GM21825 (cell line): Measurements from ENCODE around the gene CDH15.
"Not testable (repeated sequence)": the region's sequence is repeated elsewhere in the genome, so short reads cannot be mapped to it uniquely, and the experiment has no call there.

Experiments
- ATAC-seq: cut with Tn5 transposase; IDR thresholded peaks from one replicate; pipeline ENCODE4 v1.9.1; 2021; ENCODE audit warnings: mild to moderate bottlenecking, moderate library complexity; ENCODE audit not compliant: unreplicated experiment

CDH15 gene

DNA sequence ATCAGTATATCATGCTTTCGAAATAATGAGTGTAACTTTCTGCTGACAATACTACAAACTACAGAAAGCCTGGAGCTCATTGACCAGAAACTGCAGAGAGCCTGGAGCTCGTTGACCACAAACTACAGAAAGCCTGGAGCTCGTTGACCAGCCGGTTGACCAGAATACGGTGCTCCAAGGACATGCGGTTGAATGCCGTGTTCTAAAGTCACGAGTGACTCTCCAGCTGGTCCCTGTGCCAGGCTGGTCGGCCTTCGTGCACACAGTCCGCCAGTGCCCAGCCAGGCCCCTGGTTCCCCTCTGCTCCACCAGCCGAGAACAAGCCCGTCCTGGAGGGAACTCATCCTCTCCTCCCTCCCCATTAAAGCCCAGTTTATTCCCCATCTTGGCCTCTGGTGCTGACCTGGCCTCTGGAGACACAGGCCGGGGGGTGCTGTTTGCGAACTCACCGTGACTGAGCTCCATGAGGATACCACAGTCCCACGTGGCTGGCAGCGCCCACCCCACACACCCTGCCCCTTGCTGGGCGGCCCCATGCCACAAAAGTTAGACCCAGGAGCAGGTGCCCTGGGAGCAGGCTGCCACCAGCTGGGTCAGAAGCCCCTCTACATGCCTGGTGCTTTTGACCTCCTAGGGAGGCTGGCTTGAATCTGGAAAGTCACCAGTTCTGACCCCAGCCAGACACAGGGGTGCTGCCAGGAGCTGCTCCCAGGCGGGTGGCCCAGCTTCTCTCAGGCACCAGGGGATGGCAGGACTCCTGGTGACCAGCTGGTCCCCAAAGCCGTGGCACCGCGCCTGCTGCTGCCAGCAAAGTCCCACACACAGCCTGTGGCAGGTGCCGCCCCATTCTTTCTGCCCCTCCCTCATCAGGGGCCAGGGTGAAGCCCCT, 15.5 kb upstream of the CDH15 start:
- ATAC-seq = no peak

DNA sequence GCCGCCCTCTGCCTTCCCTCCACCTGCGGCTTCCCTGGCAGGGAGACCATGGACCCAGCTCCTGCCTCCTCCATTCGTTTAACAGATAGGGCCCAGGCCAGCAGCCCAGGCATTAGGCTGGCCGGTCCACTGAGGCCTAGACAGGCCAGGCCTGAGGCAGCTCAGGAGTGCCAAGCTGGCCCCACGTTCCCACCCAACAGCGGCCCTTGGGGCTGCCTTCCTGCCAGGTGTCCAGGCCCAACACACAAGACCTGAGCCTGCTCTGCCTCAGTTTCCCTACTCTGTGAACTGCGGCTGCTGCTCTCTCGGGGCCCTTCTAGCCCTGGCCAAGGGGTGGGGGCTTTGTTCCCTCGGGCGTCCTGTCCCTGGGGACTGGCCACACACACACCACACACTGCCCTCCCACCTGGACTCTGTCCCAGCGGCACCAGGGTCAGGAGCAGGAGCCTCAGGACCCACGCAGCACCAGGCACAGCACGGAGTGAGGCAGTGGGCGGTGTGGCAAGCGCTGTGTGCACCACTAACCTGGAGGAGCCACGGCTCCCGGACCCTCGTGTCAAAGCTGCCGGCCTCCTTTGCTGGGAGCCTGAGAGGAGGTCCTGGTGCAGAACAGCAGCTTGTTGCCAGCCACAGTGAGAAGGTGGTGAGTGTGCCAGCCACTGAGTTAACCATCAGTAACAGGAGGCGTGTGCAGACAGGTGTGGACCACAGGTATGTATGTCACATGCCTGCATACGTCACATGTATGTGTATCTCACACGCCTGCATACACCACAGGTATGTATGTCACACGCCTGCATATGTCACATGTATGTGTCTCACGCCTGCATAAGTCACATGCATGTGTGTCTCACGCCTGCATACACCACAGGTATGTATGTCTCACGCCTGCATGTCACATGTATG, 14.6 kb upstream of the CDH15 start:
- ATAC-seq = no peak

DNA sequence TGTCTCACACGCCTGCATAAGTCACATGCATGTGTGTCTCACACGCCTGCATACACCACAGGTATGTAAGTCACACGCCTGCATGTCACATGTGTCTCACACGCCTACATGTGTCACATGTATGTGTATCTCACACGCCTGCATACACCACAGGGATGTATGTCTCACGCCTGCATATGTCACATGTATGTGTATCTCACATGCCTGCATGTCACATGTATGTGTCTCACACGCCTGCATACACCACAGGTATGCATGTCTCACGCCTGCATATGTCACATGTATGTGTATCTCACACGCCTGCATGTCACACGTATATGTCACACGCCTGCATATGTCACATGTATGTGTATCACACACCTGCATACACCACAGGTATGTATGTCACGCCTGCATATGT, 13.8 kb upstream of the CDH15 start:
- ATAC-seq = no peak

DNA sequence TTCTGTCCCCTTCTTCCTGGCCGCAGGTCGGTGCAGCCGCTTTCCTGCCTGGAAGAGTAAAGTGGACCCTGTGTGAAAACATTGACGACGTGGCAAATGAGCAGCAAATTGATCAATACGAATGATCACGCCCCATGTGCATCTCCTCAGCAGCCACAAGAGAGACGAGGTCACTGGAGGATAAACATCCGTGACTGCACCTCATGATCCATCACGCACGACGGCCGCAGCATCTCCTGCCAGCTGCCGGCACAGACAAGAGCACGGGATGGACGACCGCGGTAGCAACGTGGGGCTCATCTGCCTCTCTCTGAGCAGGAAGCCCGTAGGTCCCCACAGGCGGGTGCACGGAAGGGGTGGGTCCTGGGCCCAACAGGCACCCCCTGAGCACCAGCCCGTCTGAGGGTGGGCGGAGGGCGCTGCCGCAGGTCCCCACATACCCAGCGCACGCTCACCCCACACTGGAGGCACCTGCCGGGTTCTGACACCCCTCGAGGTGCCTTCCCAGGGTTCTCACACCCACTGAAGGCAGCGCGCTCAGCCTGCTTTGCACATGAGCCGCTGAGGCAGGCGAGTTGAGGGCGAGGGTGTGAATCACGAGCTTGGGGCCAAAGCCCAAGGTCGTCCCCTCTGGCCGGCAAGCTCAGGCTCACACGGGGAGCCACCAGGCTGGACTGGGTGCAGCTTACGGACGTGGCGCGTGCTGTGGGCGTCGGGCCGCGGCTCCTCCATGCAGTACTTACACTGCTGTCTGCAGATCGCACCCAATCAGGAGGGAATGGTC, 12.3 kb upstream of the CDH15 start:
- no peak for ATAC-seq

DNA sequence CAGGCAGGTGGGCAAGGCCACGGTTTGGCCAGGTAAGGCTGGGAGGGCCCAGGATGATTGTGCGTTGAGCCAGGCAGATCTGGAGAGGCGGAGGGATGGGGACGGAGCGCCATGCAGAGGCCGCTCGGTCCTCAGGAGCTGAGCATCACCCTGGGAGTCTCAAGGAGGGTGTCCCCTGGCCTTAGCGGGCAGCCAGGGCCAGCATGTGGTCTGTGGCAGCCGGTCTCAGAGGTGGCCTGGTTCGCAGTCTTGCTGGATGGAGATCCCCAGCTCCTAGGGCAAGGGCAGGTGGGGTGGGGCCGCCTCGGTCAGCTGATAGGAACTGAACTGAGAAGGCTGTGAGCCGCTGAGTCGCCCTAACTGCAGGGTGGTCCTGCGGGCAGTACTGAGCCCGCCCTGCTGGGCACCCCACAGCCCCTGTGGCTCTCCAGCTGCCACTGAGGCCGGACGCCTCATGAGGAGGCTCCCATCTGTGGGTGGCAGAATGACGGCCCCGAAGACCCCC, 11.6 kb upstream of the CDH15 start:
- ATAC-seq = no peak

DNA sequence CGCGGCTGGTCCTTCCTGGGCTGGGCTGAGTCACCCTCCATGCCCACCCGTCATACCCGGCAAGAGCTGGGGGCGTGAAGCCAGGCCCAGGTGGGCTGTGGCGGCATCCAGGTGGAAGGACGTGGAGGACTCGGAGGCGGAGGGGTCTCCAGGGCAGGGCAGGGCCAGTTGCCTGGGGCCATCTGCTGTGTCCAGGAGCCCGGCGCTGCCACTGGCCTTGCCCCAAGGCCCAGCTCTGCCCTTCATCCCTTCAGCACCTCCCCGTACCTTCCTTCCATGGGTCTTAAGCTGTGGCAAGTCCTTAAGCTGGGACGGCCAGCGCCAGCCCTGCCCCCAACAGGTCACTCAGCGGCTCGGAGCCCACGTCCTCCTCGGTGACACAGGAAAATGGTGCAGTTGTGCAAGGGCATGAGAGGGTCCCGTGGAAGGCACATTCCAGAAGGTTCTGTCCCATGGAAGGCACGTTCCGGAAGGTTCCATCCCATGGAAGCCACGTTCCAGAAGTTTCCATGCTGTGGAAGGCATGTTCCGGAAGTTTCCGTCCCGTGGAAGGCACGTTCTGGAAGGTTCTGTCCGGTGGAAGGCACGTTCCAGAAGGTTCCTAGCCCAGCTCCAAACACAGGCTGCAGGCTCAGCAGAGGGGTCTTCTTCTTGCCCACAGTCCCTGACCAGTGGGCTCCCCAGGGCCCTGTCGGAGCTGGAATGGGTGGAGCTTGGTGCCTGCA, 10.4 kb upstream of the CDH15 start:
- ATAC-seq = no peak

DNA sequence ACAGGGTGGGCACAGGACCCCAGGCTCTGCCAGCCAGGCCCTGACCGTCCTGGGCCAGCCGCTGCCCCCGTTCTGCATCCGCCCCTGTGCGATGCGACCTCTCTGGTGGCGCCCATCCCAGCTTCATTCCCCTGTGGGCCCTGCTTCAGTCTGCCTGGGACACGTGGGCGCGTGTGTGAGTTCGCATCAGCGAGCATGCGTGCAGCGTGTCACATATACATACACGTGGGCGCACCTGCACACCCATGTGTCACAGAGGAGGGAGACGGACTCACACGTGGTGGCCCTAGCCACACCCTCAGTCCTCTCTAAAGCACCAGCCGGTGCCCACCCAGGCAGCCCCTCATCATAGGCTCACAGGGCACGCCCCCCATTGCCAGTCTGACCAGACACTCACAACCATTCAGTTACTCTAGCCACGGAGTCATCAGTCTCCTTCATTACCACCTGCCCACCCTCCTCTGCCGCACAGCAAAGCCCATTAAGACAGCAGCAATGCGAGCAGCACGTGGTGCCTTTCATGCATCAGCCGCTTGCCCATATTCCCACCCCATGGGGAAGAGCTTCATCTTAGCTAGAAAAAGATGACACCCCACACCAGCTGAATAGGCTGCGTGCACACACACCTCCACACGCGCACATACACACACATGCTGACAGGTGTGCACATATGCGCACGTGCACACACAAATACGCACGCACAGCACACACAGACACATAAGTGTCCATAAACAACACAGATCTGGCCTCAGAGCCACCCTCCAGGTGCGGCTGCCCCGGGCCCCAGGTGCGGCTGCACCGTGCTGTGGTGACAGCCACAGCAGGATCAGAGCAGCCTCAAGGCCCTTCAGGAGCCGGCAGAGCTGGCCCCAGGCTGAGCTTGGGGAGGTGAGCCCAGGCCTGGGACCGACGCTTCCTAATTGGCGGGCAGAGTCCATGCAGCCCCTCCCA, 9.5 kb upstream of the CDH15 start:
- ATAC-seq = no peak

DNA sequence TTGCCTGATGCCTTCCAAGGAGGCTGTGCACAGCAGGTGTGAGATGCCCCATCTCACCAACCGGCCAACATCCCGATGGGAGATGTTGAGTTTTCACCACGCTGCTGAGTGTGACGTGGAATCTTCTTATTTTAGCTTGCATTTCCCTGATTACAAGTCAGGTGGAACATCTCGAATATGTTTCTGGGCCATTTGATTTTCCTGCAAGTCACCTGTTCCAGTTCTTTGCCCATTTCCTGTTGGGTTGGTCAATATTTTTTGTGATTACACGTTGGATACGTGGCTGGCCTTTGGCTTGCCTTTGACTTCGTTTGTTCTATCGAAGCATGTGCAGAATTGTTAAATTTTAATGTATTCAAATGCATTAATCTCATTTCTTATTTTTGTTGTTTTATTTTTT, 8.3 kb upstream of the CDH15 start:
- ATAC-seq = no peak

DNA sequence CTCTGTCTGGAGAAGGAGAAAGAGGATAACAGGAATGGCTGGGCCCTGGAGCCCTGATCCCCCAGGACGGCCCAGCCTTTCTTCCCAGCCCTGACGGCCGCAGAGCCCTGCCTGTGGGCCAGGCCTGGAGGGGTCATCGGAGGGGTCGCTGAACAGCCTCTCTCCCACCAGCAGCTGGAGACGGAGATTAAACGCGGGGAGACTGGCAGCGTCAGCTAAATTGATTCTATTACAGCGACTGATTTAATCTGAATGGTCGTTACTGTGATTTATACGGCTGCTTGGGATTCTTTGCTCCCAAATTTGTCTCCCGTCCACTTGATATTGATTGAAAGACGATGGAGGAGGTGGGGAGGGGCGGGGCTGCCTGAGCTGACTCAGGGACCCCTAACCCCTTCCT, 7.1 kb upstream of the CDH15 start:
- no peak for ATAC-seq

DNA sequence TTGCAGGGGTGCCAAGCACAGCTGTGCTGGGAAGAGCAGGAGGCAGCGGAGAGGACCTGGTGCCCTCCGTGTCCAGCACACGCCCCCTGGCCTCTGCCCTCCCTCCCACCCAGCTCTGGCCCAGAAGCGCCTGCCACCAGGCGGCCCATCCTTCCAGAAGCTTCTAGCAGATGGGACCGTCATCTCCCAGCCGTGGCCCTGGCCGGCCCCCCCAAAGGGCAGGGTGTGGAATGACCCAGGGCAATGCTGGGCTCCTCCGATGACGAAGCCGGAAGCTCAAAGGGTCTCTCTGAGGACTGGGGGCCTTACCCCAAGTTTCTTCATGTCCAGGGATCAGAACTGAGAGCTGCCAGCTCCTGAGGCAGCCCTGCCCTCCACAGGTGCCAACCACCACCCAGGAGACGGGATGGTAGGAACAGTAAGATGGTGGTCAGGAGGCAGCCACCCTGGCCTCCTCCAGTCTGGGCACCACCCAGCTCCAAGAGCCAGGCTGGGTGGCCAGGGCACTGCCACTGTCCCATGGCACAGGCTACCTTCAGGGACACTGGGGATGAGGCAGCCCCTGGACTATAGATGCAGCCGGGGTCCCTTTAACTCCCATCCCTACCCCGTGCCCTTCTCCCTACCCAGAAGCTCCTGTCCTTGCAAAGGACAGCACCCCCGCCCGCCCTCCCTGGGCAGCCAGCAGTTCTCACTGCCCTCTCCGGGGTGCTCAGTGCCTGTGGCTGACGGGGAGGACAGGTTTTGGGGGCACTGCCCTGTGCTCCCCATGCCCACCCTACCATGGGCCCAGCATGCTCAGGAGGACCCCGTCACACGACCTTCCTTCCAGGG, 6.5 kb upstream of the CDH15 start:
- ATAC-seq = no peak

DNA sequence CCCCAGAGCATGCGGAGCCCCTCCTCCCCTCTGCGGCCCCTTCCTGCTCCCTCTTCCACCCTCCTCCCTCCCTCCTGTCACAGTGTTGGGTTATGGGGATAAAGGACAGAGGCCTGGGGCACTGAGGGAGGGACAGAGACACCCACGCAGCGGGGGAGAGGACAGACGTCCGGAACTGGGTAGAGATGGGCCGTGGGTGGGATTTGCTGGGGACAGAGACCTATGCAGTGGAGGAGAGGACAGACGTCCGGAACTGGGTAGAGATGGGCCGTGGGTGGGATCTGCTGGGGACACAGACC, 5.9 kb upstream of the CDH15 start:
- not testable (repeated sequence) for ATAC-seq

DNA sequence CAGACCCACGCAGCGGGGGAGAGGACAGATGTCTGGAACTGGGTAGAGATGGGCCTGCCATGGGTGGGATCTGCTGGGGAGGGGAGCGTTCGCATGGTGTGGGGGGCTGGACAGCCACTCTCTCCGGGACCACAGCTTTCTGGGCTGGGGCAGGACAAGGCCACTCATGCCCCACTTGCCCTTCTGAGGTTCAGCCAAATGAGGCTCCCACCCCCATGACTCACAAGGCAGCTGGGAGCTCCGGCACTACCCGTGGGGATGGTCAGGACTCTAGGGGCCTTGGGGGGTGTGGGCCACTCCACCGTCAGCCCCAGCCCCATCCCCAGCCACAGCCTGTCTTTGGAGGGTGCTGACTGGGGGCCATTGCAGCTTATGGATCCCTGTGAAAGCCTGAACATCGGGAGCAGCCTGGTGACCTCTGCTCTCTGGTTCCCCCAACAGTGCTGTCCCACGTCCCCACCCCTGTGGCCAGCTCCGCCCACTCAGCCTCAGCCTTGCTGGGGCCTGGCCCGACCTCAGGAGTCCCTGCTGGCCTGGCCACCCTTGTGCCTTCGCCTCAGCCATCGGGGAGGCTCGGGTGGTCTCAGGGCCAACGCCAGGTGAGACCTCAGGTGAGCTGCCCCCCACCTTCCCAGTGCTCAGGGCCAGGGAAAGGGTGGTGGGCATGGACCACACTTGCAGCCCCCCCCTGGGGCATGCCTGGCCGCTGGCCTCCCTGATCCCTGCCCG, 4.7 kb upstream of the CDH15 start:
- ATAC-seq = no peak

DNA sequence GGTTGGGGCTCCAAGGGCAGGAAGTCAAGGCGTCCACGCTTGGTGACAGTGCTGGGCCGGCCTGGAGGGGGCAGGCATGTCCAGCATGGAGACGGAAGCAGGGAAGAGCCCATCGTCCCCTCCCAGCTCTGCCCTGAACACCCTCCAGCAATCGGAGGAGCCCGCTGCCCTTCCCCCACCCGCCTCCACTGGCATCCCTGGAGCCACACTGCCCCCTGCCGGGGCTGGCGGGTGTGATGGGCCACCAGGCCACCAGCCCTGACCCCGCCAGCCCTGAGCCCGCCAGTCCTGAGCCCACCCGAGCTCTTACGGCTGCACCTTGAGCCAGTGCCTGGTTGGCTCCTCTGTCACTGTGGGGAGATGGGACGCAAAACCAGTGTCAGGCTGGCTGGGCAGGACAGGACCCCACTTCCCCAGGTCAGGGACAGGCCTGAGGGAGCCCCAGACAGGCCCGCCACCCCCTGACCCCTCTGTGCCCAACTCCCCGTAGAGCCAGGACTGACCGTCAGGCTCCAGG, 4.1 kb upstream of the CDH15 start:
- no peak for ATAC-seq

DNA sequence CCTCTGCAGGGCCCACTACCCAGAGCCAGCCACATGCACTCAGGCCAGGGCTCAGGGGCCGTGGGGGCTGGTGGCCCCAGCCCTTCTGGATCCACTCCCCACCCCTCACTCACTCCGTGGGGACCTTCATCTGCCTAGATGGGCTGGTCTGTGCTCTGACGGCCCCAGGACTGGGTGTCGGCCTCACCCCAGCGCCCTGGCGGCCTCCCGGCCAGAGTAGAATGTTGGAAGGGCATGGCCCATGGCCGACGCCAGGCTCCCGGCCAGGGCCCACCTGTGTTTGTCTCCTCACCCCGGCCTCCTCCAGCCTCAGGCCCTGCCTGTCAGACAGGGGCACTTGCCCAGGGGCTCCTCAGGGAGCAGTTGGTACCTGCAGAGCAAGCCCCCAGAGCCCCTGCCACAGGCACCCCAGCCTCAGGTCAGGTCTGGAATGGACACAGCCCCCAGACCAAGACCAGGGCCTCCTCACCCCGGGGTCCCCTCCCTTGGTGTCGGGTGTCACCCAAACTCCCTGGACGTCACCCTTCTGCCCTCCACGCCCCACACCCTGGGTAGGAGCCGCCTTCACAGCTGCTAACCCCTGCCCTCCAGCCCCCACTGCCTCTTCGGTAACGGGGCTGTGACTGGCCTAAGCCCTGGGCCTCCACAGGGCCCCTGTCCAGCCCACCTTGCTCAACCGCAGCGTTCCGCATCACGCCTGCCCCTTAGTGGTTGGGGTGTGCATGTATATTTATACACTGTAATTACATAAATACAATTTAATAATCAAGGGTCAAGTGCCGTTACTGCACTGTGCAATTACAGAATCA, 3.0 kb upstream of the CDH15 start:
- no peak for ATAC-seq

DNA sequence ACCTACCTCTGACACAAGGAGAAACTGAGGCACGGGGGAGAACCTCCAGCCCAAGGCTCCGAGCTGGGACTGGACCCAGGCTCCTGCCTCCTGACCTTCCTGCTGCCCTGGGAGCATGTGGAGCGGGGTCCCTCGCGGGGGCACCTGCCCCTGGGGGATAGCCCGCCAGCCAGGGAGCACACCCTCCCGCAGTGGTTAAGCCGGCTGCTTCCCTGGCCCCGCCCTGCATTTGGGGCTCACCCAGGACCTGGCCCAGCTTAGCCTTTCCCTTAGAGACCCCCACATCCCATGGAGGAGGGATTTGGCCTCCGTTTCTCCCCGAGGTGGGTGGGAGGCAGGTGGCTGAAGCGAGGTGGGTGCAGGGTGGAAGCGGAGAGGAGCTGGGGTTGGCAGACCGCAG, 1.8 kb upstream of the CDH15 start:
- no peak for ATAC-seq

DNA sequence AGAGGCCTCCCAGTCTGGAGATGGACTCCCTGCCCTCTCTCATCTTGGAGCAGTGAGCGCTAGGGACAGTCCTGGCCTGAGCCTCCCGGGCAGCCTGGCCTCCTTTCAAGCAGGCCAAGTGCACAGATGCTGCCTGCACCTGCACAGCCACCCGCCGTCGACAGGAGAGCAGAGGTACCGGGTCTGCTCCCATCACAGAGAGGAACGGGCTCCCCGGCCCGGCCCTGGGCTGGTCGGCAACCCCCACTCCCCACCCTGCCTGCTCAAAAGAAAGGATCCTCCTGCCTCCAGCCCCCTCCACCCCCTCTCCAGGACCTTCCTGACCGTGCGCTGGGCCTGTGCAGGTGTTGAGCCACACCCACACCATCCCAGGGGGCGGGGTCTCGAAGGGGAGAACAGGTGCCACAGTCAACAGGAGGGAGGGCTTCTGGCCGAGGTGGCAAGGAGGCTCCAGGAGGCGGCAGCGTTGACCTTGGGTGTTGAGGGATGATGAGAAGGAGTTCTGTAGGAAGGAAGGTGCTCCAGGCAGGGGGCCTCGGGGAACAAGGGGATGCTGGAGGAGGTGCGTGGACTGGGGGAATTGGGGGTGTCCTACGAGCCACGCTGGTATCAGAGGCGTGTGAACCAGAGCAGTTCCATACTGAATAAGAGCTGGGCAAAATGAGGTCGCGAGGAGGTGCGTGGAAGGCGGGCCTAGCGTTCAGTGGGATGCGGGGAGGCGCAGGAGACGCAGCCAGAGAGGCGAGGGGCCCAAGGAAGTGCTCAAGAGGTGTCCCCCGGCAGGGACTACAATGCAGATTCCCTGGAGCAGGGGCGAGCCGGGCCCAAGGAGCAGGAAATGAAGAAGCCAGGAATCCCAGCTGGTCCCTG, 967 bp upstream of the CDH15 start:
- ATAC-seq = no peak
